GM12878 (cell line): Measurements from ENCODE around the gene ZMYND10. TPM values are rescaled to one million over a fixed set of nuclear protein-coding genes. Genes with fewer than 3 reads are reported as not detected.
A peak's percentile ranks its signal among the peaks of the same experiment; 100 is the strongest.

Experiments
- BCL11A ChIP-seq: IDR thresholded peaks from 2 replicates; pipeline ENCODE4 v1.6.1; 2011; ENCODE audit warnings: low read depth, low read length
- CHD4 ChIP-seq: fragments of 200-600 bp; sonication (generic); IDR thresholded peaks from 2 replicates; pipeline ENCODE4 v1.6.1; 2016; ENCODE audit warnings: mild to moderate bottlenecking
- EED ChIP-seq: sonication (generic); IDR thresholded peaks from 2 replicates; pipeline ENCODE4 v1.6.1; 2016; ENCODE audit warnings: antibody characterized with exemption, low read depth
- ELK1 ChIP-seq: IDR thresholded peaks from 2 replicates; pipeline ENCODE4 v1.6.1; 2012; ENCODE audit warnings: low read depth, low read length, improper control_type of control experiment
- FOXK2 ChIP-seq: fragments of 450-650 bp; IDR thresholded peaks from 2 replicates; pipeline ENCODE4 v1.6.1; 2017; ENCODE audit warnings: mild to moderate bottlenecking, moderate library complexity
- GABPA ChIP-seq: IDR thresholded peaks from 2 replicates; pipeline ENCODE4 v1.6.1; 2014; ENCODE audit warnings: antibody characterized with exemption, low read depth, mild to moderate bottlenecking, inconsistent platforms
- IRF4 ChIP-seq: IDR thresholded peaks from 2 replicates; pipeline ENCODE4 v1.6.1; 2011; ENCODE audit warnings: low read depth, low read length
- LARP7 ChIP-seq: fragments of 450-650 bp; IDR thresholded peaks from 2 replicates; pipeline ENCODE4 v1.6.1; 2017; ENCODE audit warnings: mild to moderate bottlenecking
- MEF2A ChIP-seq: IDR thresholded peaks from 2 replicates; pipeline ENCODE4 v1.6.1; 2011; ENCODE audit warnings: low read depth, mild to moderate bottlenecking, low read length, moderate library complexity; ENCODE audit not compliant: insufficient read depth
- NFIC ChIP-seq: IDR thresholded peaks from 2 replicates; pipeline ENCODE4 v1.6.1; 2012; ENCODE audit warnings: low read depth, mild to moderate bottlenecking, inconsistent platforms, low read length, moderate library complexity
- POLR2AphosphoS5 ChIP-seq: IDR thresholded peaks from 2 replicates; pipeline ENCODE4 v1.6.1; 2011; ENCODE audit warnings: mild to moderate bottlenecking, low read length, inconsistent platforms
- PRDM15 ChIP-seq: fragments of 450-650 bp; formaldehyde crosslinking; IDR thresholded peaks from 2 replicates; pipeline ENCODE4 v1.4.0; 2020; ENCODE audit warnings: mild to moderate bottlenecking, moderate library complexity
- RB1 ChIP-seq: fragments of 450-650 bp; formaldehyde crosslinking; IDR thresholded peaks from 2 replicates; pipeline ENCODE4 v1.6.1; 2017; ENCODE audit warnings: mild to moderate bottlenecking, borderline replicate concordance
- RUNX3 ChIP-seq: IDR thresholded peaks from 2 replicates; pipeline ENCODE4 v1.6.1; 2012; ENCODE audit warnings: low read length, inconsistent platforms
- SRF ChIP-seq, 2 experiments: IDR thresholded peaks; 2 replicates each; pipeline ENCODE4 v1.6.1; 2011; ENCODE audit warnings: low read depth in 2 of 2, low read length in 2 of 2, mild to moderate bottlenecking in 1 of 2, moderate library complexity in 1 of 2
- WRNIP1 ChIP-seq: IDR thresholded peaks from 2 replicates; pipeline ENCODE4 v1.6.1; 2011; ENCODE audit warnings: low read depth, low read length, improper control_type of control experiment, borderline replicate concordance
- ZBED1 ChIP-seq: IDR thresholded peaks from 2 replicates; pipeline ENCODE4 v1.6.1; 2016; ENCODE audit warnings: borderline replicate concordance
- ZNF24 ChIP-seq: fragments of 450-650 bp; IDR thresholded peaks from 2 replicates; pipeline ENCODE4 v1.6.1; 2017; ENCODE audit warnings: antibody characterized with exemption, mild to moderate bottlenecking
- ZSCAN29 ChIP-seq: fragments of 450-650 bp; IDR thresholded peaks from 2 replicates; pipeline ENCODE4 v1.6.1; 2017; ENCODE audit warnings: mild to moderate bottlenecking, moderate library complexity
- polyA plus RNA-seq, 11 experiments: library from polyadenylated mRNA; depleted of rRNA in 4 of 11; unstranded in 6 of 11; stranded (reverse) in 5 of 11; fragments of >200 nt; fragmentation: Nextera tagmentation in 4 of 11; fragmentation: Illumina TruSeq in 1 of 11; extraction: Ambion mirVana in 4 of 11; extraction: Trizol in 1 of 11; gene quantifications; 1 replicate in 1 of 11; 2 replicates in 10 of 11; pipeline versions ENCODE4 v1.2.1 to v1.2.3, GENCODE V29; 2011 to 2016; ENCODE audit warnings: inconsistent platforms in 2 of 11, missing spikeins in 2 of 11, low read depth in 1 of 11
- total RNA-seq, 4 experiments: library from RNA; depleted of rRNA in 3 of 4; stranded (reverse); fragments of >200 nt in 3 of 4; fragmentation: Illumina TruSeq in 1 of 4; extraction: Trizol in 1 of 4; gene quantifications; 2 replicates each; pipeline versions ENCODE4 v1.2.1 to v1.2.3, GENCODE V29; 2013 to 2021
- TF ChIP-seq, protein P1 (sequence below): fragments of 450-650 bp; IDR thresholded peaks from 2 replicates; pipeline ENCODE4 v1.6.1; 2017; ENCODE audit warnings: mild to moderate bottlenecking
- TF ChIP-seq, protein P2 (sequence below): fragments of 450-650 bp; IDR thresholded peaks from 2 replicates; pipeline ENCODE4 v1.6.1; 2014; ENCODE audit warnings: mild to moderate bottlenecking
- TF ChIP-seq, protein P3 (sequence below): IDR thresholded peaks from 2 replicates; pipeline ENCODE4 v1.6.1; 2011; ENCODE audit warnings: borderline replicate concordance, low read depth, mild to moderate bottlenecking, moderate library complexity, low read length; ENCODE audit not compliant: insufficient read depth, poor library complexity, severe bottlenecking

Gene ZMYND10
- total and polyA plus RNA-seq, 10 of the 15 experiments (the other 5 are each of a cell fraction or from before 2014, with no cell fraction given), result 0.11 to 1.0 (median 0.37) TPM

DNA sequence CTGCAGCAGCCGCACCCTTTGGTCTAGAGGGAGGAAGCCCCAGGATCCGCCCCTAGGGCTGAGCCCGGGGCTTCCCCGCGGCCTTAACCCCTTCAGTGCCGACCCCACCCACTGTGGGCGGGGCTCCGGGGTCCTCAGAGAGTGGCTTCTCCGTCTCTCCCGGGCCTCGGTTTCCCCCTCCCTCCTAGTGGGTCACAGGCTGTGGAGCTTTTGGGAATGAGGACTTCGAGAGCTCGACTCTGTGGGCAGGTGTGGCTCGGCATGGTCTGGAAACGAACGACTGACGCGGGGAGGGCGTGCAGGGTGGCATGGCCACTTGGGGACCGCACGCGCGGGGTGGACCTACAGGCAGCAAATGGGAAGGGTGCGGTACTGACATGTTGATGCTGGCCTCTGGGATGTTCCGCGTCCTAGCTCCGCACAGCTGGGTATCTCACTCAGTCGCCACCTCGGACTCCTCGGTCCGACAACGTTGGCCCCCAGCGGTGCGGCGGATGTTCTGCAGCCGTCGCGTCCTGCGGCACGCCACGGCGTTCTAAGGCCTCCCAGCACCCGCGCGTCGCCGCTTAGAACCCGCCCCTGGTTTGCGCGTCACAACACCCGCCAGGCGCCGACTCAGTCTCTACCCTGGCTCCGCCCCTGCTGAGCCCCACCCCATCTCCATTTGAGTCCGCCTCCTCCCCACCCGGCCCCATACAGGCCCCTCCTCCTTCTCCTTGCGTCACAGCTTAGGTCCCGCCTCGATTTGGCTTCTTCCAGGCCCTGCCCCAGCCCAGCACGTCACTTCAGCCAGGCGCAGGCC, 46.5 kb downstream of the ZMYND10 start, which contains the start of the genes HYAL3 and NAA80 (continued):
- TF ChIP-seq PRDM15 (no peak), BCL11A (no peak), MEF2A (no peak), RB1 (peak; percentile 56; the same call in 1 of the 2 replicates), FOXK2 (no peak; the same call in 1 of the 2 replicates), CHD4 (no peak), WRNIP1 (no peak), POLR2AphosphoS5 (peak; percentile 94), SRF (IDR thresholded peaks at IDR 0.05; ENCODE audit: low read depth in 2 of 2, low read length in 2 of 2) (0 out of 4 replicates have a peak, but pooled peaks have one; percentile 16 to 20), ZNF24 (peak; percentile 71; the same call in 1 of the 2 replicates), NFIC (no peak), ZSCAN29 (no peak), EED (no peak), GABPA (no peak), ELK1 (no peak), RUNX3 (no peak; the same call in none of the 2 replicates), ZBED1 (no peak), LARP7 (peak; percentile 97), IRF4 (no peak)
- TF ChIP-seq, protein P1, sequence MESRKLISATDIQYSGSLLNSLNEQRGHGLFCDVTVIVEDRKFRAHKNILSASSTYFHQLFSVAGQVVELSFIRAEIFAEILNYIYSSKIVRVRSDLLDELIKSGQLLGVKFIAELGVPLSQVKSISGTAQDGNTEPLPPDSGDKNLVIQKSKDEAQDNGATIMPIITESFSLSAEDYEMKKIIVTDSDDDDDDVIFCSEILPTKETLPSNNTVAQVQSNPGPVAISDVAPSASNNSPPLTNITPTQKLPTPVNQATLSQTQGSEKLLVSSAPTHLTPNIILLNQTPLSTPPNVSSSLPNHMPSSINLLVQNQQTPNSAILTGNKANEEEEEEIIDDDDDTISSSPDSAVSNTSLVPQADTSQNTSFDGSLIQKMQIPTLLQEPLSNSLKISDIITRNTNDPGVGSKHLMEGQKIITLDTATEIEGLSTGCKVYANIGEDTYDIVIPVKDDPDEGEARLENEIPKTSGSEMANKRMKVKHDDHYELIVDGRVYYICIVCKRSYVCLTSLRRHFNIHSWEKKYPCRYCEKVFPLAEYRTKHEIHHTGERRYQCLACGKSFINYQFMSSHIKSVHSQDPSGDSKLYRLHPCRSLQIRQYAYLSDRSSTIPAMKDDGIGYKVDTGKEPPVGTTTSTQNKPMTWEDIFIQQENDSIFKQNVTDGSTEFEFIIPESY, result no peak
- TF ChIP-seq, protein P2, sequence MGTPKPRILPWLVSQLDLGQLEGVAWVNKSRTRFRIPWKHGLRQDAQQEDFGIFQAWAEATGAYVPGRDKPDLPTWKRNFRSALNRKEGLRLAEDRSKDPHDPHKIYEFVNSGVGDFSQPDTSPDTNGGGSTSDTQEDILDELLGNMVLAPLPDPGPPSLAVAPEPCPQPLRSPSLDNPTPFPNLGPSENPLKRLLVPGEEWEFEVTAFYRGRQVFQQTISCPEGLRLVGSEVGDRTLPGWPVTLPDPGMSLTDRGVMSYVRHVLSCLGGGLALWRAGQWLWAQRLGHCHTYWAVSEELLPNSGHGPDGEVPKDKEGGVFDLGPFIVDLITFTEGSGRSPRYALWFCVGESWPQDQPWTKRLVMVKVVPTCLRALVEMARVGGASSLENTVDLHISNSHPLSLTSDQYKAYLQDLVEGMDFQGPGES, result no peak
- TF ChIP-seq, protein P3, sequence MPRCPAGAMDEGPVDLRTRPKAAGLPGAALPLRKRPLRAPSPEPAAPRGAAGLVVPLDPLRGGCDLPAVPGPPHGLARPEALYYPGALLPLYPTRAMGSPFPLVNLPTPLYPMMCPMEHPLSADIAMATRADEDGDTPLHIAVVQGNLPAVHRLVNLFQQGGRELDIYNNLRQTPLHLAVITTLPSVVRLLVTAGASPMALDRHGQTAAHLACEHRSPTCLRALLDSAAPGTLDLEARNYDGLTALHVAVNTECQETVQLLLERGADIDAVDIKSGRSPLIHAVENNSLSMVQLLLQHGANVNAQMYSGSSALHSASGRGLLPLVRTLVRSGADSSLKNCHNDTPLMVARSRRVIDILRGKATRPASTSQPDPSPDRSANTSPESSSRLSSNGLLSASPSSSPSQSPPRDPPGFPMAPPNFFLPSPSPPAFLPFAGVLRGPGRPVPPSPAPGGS, result no peak
